Keratinocyte (primary cell): ENCODE results near the gene TSC22D3.

ENCODE experiments used
- CTCF ChIP-seq, 3 experiments: IDR thresholded peaks in 1 of 3; conservative IDR thresholded peaks in 1 of 3; optimal IDR thresholded peaks in 1 of 3; 2 replicates in 2 of 3; 3 replicates in 1 of 3; pipeline versions ENCODE3 to v1.5.1; 2011; ENCODE audit warnings: low read length in 3 of 3, mild to moderate bottlenecking in 3 of 3, moderate library complexity in 2 of 3, control low read depth in 1 of 3, inconsistent platforms in 1 of 3; ENCODE audit not compliant: insufficient read depth in 2 of 3; ENCODE audit errors: extremely low read depth in 1 of 3
- EZH2 ChIP-seq: IDR thresholded peaks from one replicate; pipeline ENCODE4 v1.6.1; 2012; ENCODE audit warnings: inconsistent platforms, mild to moderate bottlenecking, low read length, moderate library complexity

DNA sequence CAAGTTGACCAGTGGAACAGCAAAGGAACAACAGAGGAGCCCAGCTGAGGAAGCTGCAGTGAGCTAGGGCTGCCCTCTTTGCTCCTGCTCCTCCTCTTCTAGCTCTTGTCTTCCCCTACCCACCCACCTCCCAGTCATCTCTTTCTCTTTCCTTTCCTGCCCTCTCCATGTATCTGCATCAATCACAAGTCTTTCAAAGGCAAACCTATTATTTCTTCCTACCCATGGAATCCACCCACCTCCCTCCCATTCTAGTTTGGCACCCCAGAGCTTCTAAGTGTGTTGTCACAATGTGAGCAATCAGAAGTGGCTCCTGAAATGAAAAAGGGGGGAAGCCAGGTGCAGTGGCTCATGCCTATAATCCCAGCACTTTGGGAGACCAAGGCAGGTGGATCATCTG is 69.3 kb downstream of the TSC22D3 start:
- TF ChIP-seq CTCF (optimal IDR thresholded peaks at IDR 0.05 in 1 of 3, IDR thresholded peaks at IDR 0.05 in 1 of 3, conservative IDR thresholded peaks at IDR 0.05 in 1 of 3; ENCODE audit: extremely low read depth in 1 of 3, insufficient read depth in 2 of 3, low read length in 3 of 3) (no peak), EZH2 (no peak)
